H1 (cell line): Measurements from ENCODE around the gene FCHSD1. TPM values are rescaled to one million over a fixed set of nuclear protein-coding genes. Genes with fewer than 3 reads are reported as not detected.

ENCODE experiments used
- CTCF ChIA-PET: fragments of 300-600 bp; sonication (Branson Sonifier 250); formaldehyde crosslinking; loops from one replicate; lab custom pipeline; 2021; ENCODE audit not compliant: partially characterized antibody; lab: Charles Lee
- POLR2A ChIA-PET: fragments of 300-600 bp; sonication (Branson Sonifier 250); formaldehyde crosslinking; loops from one replicate; lab custom pipeline; 2021; ENCODE audit warnings: inconsistent platforms; ENCODE audit not compliant: partially characterized antibody; lab: Charles Lee
- DNase-seq, 2 experiments: peaks; one replicate each; pipeline versions ENCODE4 v3.0.0 to v3.0.0-alpha.2; 2010 to 2022; ENCODE audit warnings: low spot score in 2 of 2, low read depth in 1 of 2, mixed read lengths in 1 of 2
- FAIRE-seq: peaks from 2 replicates; lab custom pipeline; 2011; peaks lifted over from hg19 to GRCh38; lab: Jason Lieb, UNC
- H2AFZ ChIP-seq: 2 replicates; pipeline ENCODE4 v1.8.1; 2012; ENCODE audit warnings: low read length, inconsistent platforms
- H2AK5ac ChIP-seq: 2 replicates; pipeline ENCODE4 v1.6.1; 2013; ENCODE audit warnings: low read depth, low read length
- H2BK120ac ChIP-seq: replicated peaks from 2 replicates; pipeline ENCODE3; 2013; ENCODE audit warnings: low read depth, low read length, inconsistent platforms
- H2BK12ac ChIP-seq: 2 replicates; pipeline ENCODE4 v1.6.1; 2013; ENCODE audit warnings: low read depth, low read length
- H2BK15ac ChIP-seq: 2 replicates; pipeline ENCODE4 v1.6.1; 2013; ENCODE audit warnings: low read length
- H2BK20ac ChIP-seq: 2 replicates; pipeline ENCODE4 v1.6.1; 2013; ENCODE audit warnings: low read length
- H2BK5ac ChIP-seq: 2 replicates; pipeline ENCODE4 v1.6.1; 2013; ENCODE audit warnings: low read depth, low read length
- H3K14ac ChIP-seq: 2 replicates; pipeline ENCODE4 v1.6.1; 2013; ENCODE audit warnings: inconsistent platforms; ENCODE audit not compliant: insufficient read length
- H3K18ac ChIP-seq: 2 replicates; pipeline ENCODE4 v1.6.1; 2013; ENCODE audit warnings: low read length; ENCODE audit errors: extremely low read depth
- H3K23ac ChIP-seq: 2 replicates; pipeline ENCODE4 v1.6.1; 2013; ENCODE audit warnings: inconsistent platforms; ENCODE audit not compliant: insufficient read length
- H3K23me2 ChIP-seq: 2 replicates; pipeline ENCODE4 v1.6.1; 2013; ENCODE audit warnings: low read depth, low read length
- H3K27ac ChIP-seq: 2 replicates; pipeline ENCODE4 v1.6.1; 2011; ENCODE audit warnings: low read depth, low read length, inconsistent platforms
- H3K27me3 ChIP-seq, 4 experiments: replicated peaks in 1 of 4; 1 replicate in 1 of 4; 2 replicates in 3 of 4; pipeline versions ENCODE4 v1.6.1 to v1.8.1; 2011 to 2013; ENCODE audit warnings: low read length in 3 of 4, mild to moderate bottlenecking in 3 of 4, inconsistent platforms in 2 of 4, mixed read lengths in 2 of 4, moderate library complexity in 1 of 4; ENCODE audit not compliant: control insufficient read depth in 3 of 4, insufficient read depth in 3 of 4; ENCODE audit errors: extremely low read depth in 1 of 4
- H3K36me3 ChIP-seq, 4 experiments: 2 replicates each; pipeline versions ENCODE4 v1.6.1 to v1.8.1; 2011 to 2013; ENCODE audit warnings: mild to moderate bottlenecking in 4 of 4, low read length in 3 of 4, moderate library complexity in 2 of 4, control low read depth in 1 of 4, inconsistent platforms in 1 of 4; ENCODE audit not compliant: insufficient read depth in 4 of 4, control insufficient read depth in 2 of 4
- H3K4ac ChIP-seq: replicated peaks from 2 replicates; pipeline ENCODE3; 2013; ENCODE audit warnings: low read length, low read depth, mixed read lengths, inconsistent platforms; ENCODE audit not compliant: insufficient read length
- H3K4me1 ChIP-seq, 4 experiments: replicated peaks in 1 of 4; 1 replicate in 1 of 4; 2 replicates in 3 of 4; pipeline versions ENCODE4 v1.6.1 to v1.8.1; 2011 to 2013; ENCODE audit warnings: low read length in 3 of 4, inconsistent platforms in 2 of 4, mixed read lengths in 1 of 4; ENCODE audit not compliant: insufficient read depth in 4 of 4, control insufficient read depth in 3 of 4
- H3K4me2 ChIP-seq, 2 experiments: 2 replicates each; pipeline versions ENCODE4 v1.6.1 to v1.8.1; 2011 to 2013; ENCODE audit warnings: low read depth in 2 of 2, low read length in 2 of 2, control low read depth in 1 of 2, inconsistent platforms in 1 of 2, mild to moderate bottlenecking in 1 of 2; ENCODE audit not compliant: insufficient read depth in 1 of 2
- H3K4me3 ChIP-seq, 4 experiments: fragments of 200-600, 300-600 bp in 1 of 4; sonication (generic), shearing (Covaris generic), sonication (Bioruptor Twin) in 1 of 4; 2 replicates each; pipeline versions ENCODE4 v1.5.1 to v1.8.1; 2011 to 2016; ENCODE audit warnings: low read length in 4 of 4, low read depth in 3 of 4, control low read depth in 2 of 4, inconsistent platforms in 2 of 4, mild to moderate bottlenecking in 2 of 4, mixed read lengths in 1 of 4, moderate library complexity in 1 of 4; ENCODE audit not compliant: insufficient read depth in 2 of 4; ENCODE audit errors: extremely low read depth in 1 of 4
- H3K56ac ChIP-seq: replicated peaks from 2 replicates; pipeline ENCODE3; 2013; ENCODE audit warnings: low read depth, mild to moderate bottlenecking, mixed read lengths, low read length, inconsistent platforms; ENCODE audit not compliant: insufficient read length
- H3K79me1 ChIP-seq: 2 replicates; pipeline ENCODE4 v1.6.1; 2013; ENCODE audit warnings: low read depth, low read length, control low read depth
- H3K79me2 ChIP-seq, 2 experiments: 2 replicates each; pipeline versions ENCODE4 v1.6.1 to v1.8.1; 2012 to 2013; ENCODE audit warnings: low read length in 2 of 2, mild to moderate bottlenecking in 2 of 2, inconsistent platforms in 1 of 2; ENCODE audit not compliant: insufficient read depth in 2 of 2, control insufficient read depth in 1 of 2
- H3K9ac ChIP-seq, 4 experiments: replicated peaks in 1 of 4; 1 replicate in 1 of 4; 2 replicates in 3 of 4; pipeline versions ENCODE4 v1.6.1 to v1.8.1; 2011 to 2013; ENCODE audit warnings: low read depth in 3 of 4, low read length in 3 of 4, control low read depth in 2 of 4, mild to moderate bottlenecking in 2 of 4, moderate library complexity in 2 of 4, inconsistent platforms in 1 of 4; ENCODE audit errors: extremely low read depth in 1 of 4
- H3K9me3 ChIP-seq, 2 experiments: 2 replicates each; pipeline versions ENCODE4 v1.6.1 to v1.8.1; 2012 to 2013; ENCODE audit warnings: mild to moderate bottlenecking in 2 of 2, moderate library complexity in 2 of 2, control low read depth in 1 of 2, inconsistent platforms in 1 of 2, low read depth in 1 of 2, low read length in 1 of 2, mixed read lengths in 1 of 2; ENCODE audit not compliant: insufficient read depth in 2 of 2
- H4K20me1 ChIP-seq, 2 experiments: replicated peaks in 1 of 2; 2 replicates each; pipeline versions ENCODE3 to v1.8.1; 2011 to 2013; ENCODE audit warnings: inconsistent platforms in 2 of 2, low read length in 2 of 2, mild to moderate bottlenecking in 1 of 2; ENCODE audit not compliant: insufficient read depth in 2 of 2, control insufficient read depth in 1 of 2
- H4K5ac ChIP-seq: 2 replicates; pipeline ENCODE4 v1.6.1; 2013; ENCODE audit warnings: low read length, low read depth, mixed read lengths, inconsistent platforms; ENCODE audit not compliant: insufficient read length
- H4K8ac ChIP-seq: 2 replicates; pipeline ENCODE4 v1.8.0; 2013; ENCODE audit warnings: mild to moderate bottlenecking, moderate library complexity, low read length, inconsistent platforms; ENCODE audit not compliant: insufficient read depth; ENCODE audit errors: extremely low read depth
- H4K91ac ChIP-seq: replicated peaks from 2 replicates; pipeline ENCODE3; 2013; ENCODE audit warnings: low read length, mixed read lengths, inconsistent platforms; ENCODE audit not compliant: insufficient read length
- KDM4A ChIP-seq: IDR thresholded peaks from one replicate; pipeline ENCODE4 v1.7.1; 2012; ENCODE audit warnings: low read depth, mild to moderate bottlenecking, moderate library complexity, low read length, inconsistent platforms; ENCODE audit not compliant: severe bottlenecking
- MAFK ChIP-seq: IDR thresholded peaks from 2 replicates; pipeline ENCODE4 v1.6.1; 2012; ENCODE audit warnings: low read depth, mild to moderate bottlenecking, improper control_type of control experiment, low read length
- WGBS, 2 experiments: shearing (Covaris generic) in 1 of 2; methylation state at CpG; one replicate each; pipeline versions ENCODE4 v1.1.6 to v1.1.7; 2013 to 2015; ENCODE audit warnings: low lambda C conversion rate in 2 of 2, mixed read lengths in 2 of 2, inconsistent platforms in 1 of 2, low coverage in 1 of 2, missing lambda C conversion rate in 1 of 2; ENCODE audit not compliant: insufficient replicate concordance in 2 of 2, insufficient coverage in 1 of 2, insufficient read length in 1 of 2; ENCODE audit errors: extremely low coverage in 1 of 2, missing lambda C conversion rate in 1 of 2; 5-methylcytosine and 5-hydroxymethylcytosine counted together
- polyA plus RNA-seq, 7 experiments: library from polyadenylated mRNA; depleted of rRNA in 3 of 7; stranded (reverse) in 5 of 7; unstranded in 2 of 7; fragments of >200 nt in 5 of 7; fragments of 200-250 nt in 2 of 7; gene quantifications; 1 replicate in 5 of 7; 2 replicates in 1 of 7; 4 replicates in 1 of 7; pipeline versions ENCODE4 v1.2.1 to v1.2.3, GENCODE V29; 2011 to 2013; ENCODE audit warnings: missing spikeins in 2 of 7, mixed read lengths in 2 of 7
- total RNA-seq: library from RNA; stranded (reverse); fragmentation: NEBNext Ultra II Directional; extraction: Animal tissue kit (Norgen Biotek cat#: 25700); gene quantifications from 2 replicates; pipeline ENCODE4 v1.2.1, GENCODE V29; 2021
- TF ChIP-seq, protein P1 (sequence below), 3 experiments: IDR thresholded peaks; 1 replicate in 2 of 3; 2 replicates in 1 of 3; pipeline versions ENCODE4 v1.5.1 to v1.6.1; 2011; ENCODE audit warnings: low read length in 3 of 3, mild to moderate bottlenecking in 3 of 3, inconsistent platforms in 2 of 3, low read depth in 1 of 3, moderate library complexity in 1 of 3; ENCODE audit not compliant: insufficient read depth in 1 of 3; ENCODE audit errors: control extremely low read depth in 1 of 3

FCHSD1 gene
- total and polyA plus RNA-seq, 2 of the 8 experiments (the other 6 are each of a cell fraction or from before 2014, with no cell fraction given): 22.0 to 30.1 TPM

GRCh38 chr5:141662028-141662427 is 10.8 kb upstream of the FCHSD1 start:
- Histone ChIP-seq H4K20me1 (peaks cover 0 to 3% of the 10 kb centered on the region in 2 experiments), H3K18ac (no peak overlapping the region), H4K5ac (no peak overlapping the region), H3K23me2 (no peaks in the 10 kb centered on the region), H2AK5ac (no peak overlapping the region), H3K36me3 (peaks cover 4 to 23% (median 20%) of the 10 kb centered on the region in 4 experiments; a peak in 6 of 8 replicates), H3K23ac (no peak overlapping the region), H2BK12ac (no peak overlapping the region), H3K27me3 (no peaks in the 10 kb centered on the region), H3K9ac (no peak overlapping the region), H3K56ac (no peak overlapping the region), H2BK20ac (no peak overlapping the region), H3K4me1 (no peaks in the 10 kb centered on the region; a peak in 2 of 7 replicates), H2AFZ (no peak overlapping the region), H3K9me3 (no peaks in the 10 kb centered on the region), H3K27ac (no peak overlapping the region), H3K79me1 (no peaks in the 10 kb centered on the region), H3K14ac (no peak overlapping the region), H2BK120ac (no peak overlapping the region), H2BK5ac (no peak overlapping the region), H3K79me2 (no peaks in the 10 kb centered on the region), H3K4ac (no peak overlapping the region), H4K8ac (no peak overlapping the region), H4K91ac (no peak overlapping the region), H3K4me3 (no peak overlapping the region), H3K4me2 (no peak overlapping the region), H2BK15ac (no peak overlapping the region)
- DNase-seq (no peak), FAIRE-seq (no peak)
- WGBS, 2 experiments: 88% methylated on average over 15 of the region's 17 CpGs; no CpG with 5 or more reads in 1 of the 2 experiments
- POLR2A ChIA-PET: interaction anchor here (4.3 kb wide), 1 partner anchor 10 kb away, joined by 23 read pairs; the partner anchor contains the start of gene FCHSD1
- TF ChIP-seq KDM4A (no peak), MAFK (no peak)
- TF ChIP-seq, protein P1, sequence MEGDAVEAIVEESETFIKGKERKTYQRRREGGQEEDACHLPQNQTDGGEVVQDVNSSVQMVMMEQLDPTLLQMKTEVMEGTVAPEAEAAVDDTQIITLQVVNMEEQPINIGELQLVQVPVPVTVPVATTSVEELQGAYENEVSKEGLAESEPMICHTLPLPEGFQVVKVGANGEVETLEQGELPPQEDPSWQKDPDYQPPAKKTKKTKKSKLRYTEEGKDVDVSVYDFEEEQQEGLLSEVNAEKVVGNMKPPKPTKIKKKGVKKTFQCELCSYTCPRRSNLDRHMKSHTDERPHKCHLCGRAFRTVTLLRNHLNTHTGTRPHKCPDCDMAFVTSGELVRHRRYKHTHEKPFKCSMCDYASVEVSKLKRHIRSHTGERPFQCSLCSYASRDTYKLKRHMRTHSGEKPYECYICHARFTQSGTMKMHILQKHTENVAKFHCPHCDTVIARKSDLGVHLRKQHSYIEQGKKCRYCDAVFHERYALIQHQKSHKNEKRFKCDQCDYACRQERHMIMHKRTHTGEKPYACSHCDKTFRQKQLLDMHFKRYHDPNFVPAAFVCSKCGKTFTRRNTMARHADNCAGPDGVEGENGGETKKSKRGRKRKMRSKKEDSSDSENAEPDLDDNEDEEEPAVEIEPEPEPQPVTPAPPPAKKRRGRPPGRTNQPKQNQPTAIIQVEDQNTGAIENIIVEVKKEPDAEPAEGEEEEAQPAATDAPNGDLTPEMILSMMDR (IDR thresholded peaks at IDR 0.05; ENCODE audit: control extremely low read depth in 1 of 3, insufficient read depth in 1 of 3, low read depth in 1 of 3, low read length in 3 of 3): peak in 1 of 3 experiments; percentile 10; a peak in 1 of 4 replicates
- CTCF ChIA-PET: interaction anchor here (0.6 to 4.0 kb wide), 8 partner anchors 7 to 289 kb away, joined by 3 to 25 read pairs (median 3); no protein-coding TSS in a partner anchor
